Uterus (tissue), 4 donors: ENCODE data around the gene KLHL28. TPM values are rescaled to one million over a fixed set of nuclear protein-coding genes. Genes with fewer than 3 reads are reported as not detected.

Experiments used
- DNase-seq, 2 donors: peaks; one replicate each; pipeline ENCODE4 v3.0.0-alpha.2; 2019 to 2020
- H3K27ac ChIP-seq, 2 donors: fragments of 200-600 bp; sonication (generic); 1 replicate in 1 of 2; 2 replicates in 1 of 2; pipeline ENCODE4 v1.5.1; 2016 to 2018
- H3K27me3 ChIP-seq, 2 donors: fragments of 200-600 bp; sonication (generic); one replicate each; pipeline ENCODE4 v1.5.1; 2018 to 2019; ENCODE audit warnings: control low read depth in 1 of 2
- H3K36me3 ChIP-seq, 2 donors: fragments of 200-600 bp; sonication (generic); one replicate each; pipeline ENCODE4 v1.5.1; 2019; ENCODE audit warnings: control low read depth in 1 of 2
- H3K4me1 ChIP-seq, 2 donors: fragments of 200-600 bp; sonication (generic); one replicate each; pipeline ENCODE4 v1.5.1; 2018 to 2019; ENCODE audit warnings: control low read depth in 1 of 2
- H3K4me3 ChIP-seq, 2 donors: fragments of 200-600 bp; sonication (generic); 1 replicate in 1 of 2; 2 replicates in 1 of 2; pipeline ENCODE4 v1.5.1; 2018 to 2019; ENCODE audit warnings: mild to moderate bottlenecking in 1 of 2
- H3K9me3 ChIP-seq, 2 donors: fragments of 200-600 bp; sonication (generic); one replicate each; pipeline ENCODE4 v1.5.1; 2019; ENCODE audit warnings: control low read depth in 1 of 2
- CTCF ChIP-seq, 4 experiments: fragments of 200-600 bp in 2 of 4; fragments of 450-650 bp in 2 of 4; sonication (generic) in 2 of 4; IDR thresholded peaks; one replicate each; pipeline ENCODE4 v1.5.1; 2016 to 2019; ENCODE audit warnings: antibody characterized with exemption in 4 of 4, mild to moderate bottlenecking in 2 of 4, moderate library complexity in 1 of 4
- POLR2A ChIP-seq, 2 donors: fragments of 450-650 bp; IDR thresholded peaks; one replicate each; pipeline ENCODE4 v1.6.1; 2016; ENCODE audit warnings: antibody characterized with exemption in 2 of 2, mild to moderate bottlenecking in 1 of 2, moderate library complexity in 1 of 2
- intact Hi-C: fragments of 100-400 bp; cut with DNase I; formaldehyde crosslinking; loops from one replicate; pipeline ENCODE4 v1.15.1; 2023; ENCODE audit warnings: low total_unique reads
- total RNA-seq, 4 donors: library from RNA; depleted of rRNA in 3 of 4; stranded (reverse); fragments of >200 nt in 3 of 4; gene quantifications; one replicate each; pipeline versions ENCODE4 v1.1.0 to v1.2.4, GENCODE V29; 2014 to 2023
- donor health status: DM: yes; HTN: yes; CAD: no.

KLHL28 gene
- total RNA-seq, 4 donors from 2014 or later: 3.6 to 40.2 (median 16.0) TPM

GRCh38 chr14:44979273-44979672, 17.5 kb upstream of the KLHL28 start:
- no peaks in the 10 kb centered on the region for H3K27me3 ChIP-seq
- no peak overlapping the region for H3K27ac ChIP-seq
- intact Hi-C loops: no loop called here
- no peak overlapping the region for H3K4me3 ChIP-seq
- H3K36me3 ChIP-seq: no peaks in the 10 kb centered on the region
- peaks cover 0 to 4% of the 10 kb centered on the region in 2 donors for H3K4me1 ChIP-seq
- no peaks in the 10 kb centered on the region for H3K9me3 ChIP-seq
- DNase-seq: no peak
- no peak for TF ChIP-seq POLR2A (IDR thresholded peaks at IDR 0.05)
- TF ChIP-seq CTCF (IDR thresholded peaks at IDR 0.05): no peak

- intact Hi-C loops: no loop called here
- DNase-seq: no peak
- TF ChIP-seq POLR2A (IDR thresholded peaks at IDR 0.05): no peak
- no peak for TF ChIP-seq CTCF (IDR thresholded peaks at IDR 0.05)
- H3K27ac ChIP-seq: no peak overlapping the region
- no peaks in the 10 kb centered on the region for H3K36me3 ChIP-seq
- H3K27me3 ChIP-seq: no peaks in the 10 kb centered on the region
- H3K9me3 ChIP-seq: no peaks in the 10 kb centered on the region
- H3K4me1 ChIP-seq: no peaks in the 10 kb centered on the region
- H3K4me3 ChIP-seq: no peak overlapping the region
These were observed 9.7 kb upstream of the KLHL28 start for GRCh38 chr14:44971459-44971858.

GRCh38 chr14:44970907-44971306, 9.2 kb upstream of the KLHL28 start:
- H3K36me3 ChIP-seq: no peaks in the 10 kb centered on the region
- no peak overlapping the region for H3K4me3 ChIP-seq
- H3K9me3 ChIP-seq: no peaks in the 10 kb centered on the region
- no peaks in the 10 kb centered on the region for H3K27me3 ChIP-seq
- TF ChIP-seq POLR2A (IDR thresholded peaks at IDR 0.05) (no peak), CTCF (IDR thresholded peaks at IDR 0.05) (no peak)
- no peaks in the 10 kb centered on the region for H3K4me1 ChIP-seq
- H3K27ac ChIP-seq: no peak overlapping the region
- no peak for DNase-seq
- intact Hi-C loops: no loop called here

- intact Hi-C loops: loop anchor here (10.0 kb wide), 1 partner anchor 74 kb away; a partner anchor contains a TSS
- no peaks in the 10 kb centered on the region for H3K36me3 ChIP-seq
- no peaks in the 10 kb centered on the region for H3K27me3 ChIP-seq
- no peak for DNase-seq
- H3K4me3 ChIP-seq: no peak overlapping the region
- no peak overlapping the region for H3K27ac ChIP-seq
- no peaks in the 10 kb centered on the region for H3K9me3 ChIP-seq
- TF ChIP-seq CTCF (IDR thresholded peaks at IDR 0.05): no peak
- no peak for TF ChIP-seq POLR2A (IDR thresholded peaks at IDR 0.05)
- no peaks in the 10 kb centered on the region for H3K4me1 ChIP-seq
These were observed 7.0 kb upstream of the KLHL28 start for GRCh38 chr14:44968714-44969113.

GRCh38 chr14:44966601-44967336, 5.0 kb upstream of the KLHL28 start:
- Histone ChIP-seq H3K36me3 (no peaks in the 10 kb centered on the region), H3K4me1 (no peaks in the 10 kb centered on the region), H3K27ac (no peak overlapping the region), H3K27me3 (no peaks in the 10 kb centered on the region), H3K9me3 (no peaks in the 10 kb centered on the region), H3K4me3 (peak overlapping the region in 1 of 2 donors; percentile 66)
- intact Hi-C loops: loop anchor here (10.0 kb wide), 1 partner anchor 72 kb away; a partner anchor contains a TSS
- no peak for DNase-seq
- TF ChIP-seq CTCF (IDR thresholded peaks at IDR 0.05) (no peak), POLR2A (IDR thresholded peaks at IDR 0.05) (no peak)
